GM12874 (cell line): ENCODE data around the gene EGFL8.

Experiments used
- TF ChIP-seq, protein P1 (sequence below): IDR thresholded peaks from 2 replicates; pipeline ENCODE4 v1.5.1; 2011; ENCODE audit warnings: low read depth, mild to moderate bottlenecking, control low read depth, low read length, moderate library complexity; ENCODE audit not compliant: insufficient read depth

The EGFL8 gene

DNA sequence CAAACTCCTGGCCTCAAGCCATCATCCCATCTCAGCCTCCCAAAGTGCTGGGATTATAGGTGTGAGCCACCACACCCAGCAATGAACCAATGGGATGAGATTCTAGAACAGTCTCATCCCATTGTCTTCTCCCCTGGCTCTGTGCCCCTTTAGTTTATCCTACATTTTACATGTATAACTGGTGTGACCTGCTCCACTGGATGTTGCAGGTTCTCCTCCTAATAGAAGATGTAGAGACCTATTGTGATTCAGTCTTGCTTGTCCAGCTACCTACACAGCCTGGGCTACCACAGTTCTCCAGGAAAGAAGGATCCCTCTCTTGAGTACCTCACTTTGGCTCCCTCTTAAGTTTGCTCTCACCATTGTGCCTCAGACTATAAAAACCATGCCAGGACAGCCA, 32.3 kb upstream of the EGFL8 start:
- TF ChIP-seq, protein P1, sequence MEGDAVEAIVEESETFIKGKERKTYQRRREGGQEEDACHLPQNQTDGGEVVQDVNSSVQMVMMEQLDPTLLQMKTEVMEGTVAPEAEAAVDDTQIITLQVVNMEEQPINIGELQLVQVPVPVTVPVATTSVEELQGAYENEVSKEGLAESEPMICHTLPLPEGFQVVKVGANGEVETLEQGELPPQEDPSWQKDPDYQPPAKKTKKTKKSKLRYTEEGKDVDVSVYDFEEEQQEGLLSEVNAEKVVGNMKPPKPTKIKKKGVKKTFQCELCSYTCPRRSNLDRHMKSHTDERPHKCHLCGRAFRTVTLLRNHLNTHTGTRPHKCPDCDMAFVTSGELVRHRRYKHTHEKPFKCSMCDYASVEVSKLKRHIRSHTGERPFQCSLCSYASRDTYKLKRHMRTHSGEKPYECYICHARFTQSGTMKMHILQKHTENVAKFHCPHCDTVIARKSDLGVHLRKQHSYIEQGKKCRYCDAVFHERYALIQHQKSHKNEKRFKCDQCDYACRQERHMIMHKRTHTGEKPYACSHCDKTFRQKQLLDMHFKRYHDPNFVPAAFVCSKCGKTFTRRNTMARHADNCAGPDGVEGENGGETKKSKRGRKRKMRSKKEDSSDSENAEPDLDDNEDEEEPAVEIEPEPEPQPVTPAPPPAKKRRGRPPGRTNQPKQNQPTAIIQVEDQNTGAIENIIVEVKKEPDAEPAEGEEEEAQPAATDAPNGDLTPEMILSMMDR = no peak

DNA sequence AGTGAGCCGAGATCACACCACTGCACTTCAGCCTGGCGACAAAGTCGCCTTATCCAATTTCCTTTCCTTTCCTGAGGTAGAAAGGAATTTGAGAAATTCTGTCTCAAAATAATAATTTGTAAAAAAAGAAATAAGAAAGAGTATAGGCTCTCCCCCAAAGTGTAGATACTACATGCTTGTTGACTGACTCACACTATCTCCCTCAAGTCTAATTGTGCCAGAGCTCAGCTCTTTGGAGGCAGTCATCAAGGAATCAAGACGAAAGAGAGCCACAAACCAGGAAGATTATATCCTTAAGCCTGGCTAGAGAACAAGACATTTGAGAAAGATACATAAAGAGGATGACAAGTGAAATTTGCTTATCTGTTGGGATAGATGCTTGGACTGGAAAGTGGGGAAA, 30.6 kb upstream of the EGFL8 start:
- TF ChIP-seq, protein P1 = no peak

DNA sequence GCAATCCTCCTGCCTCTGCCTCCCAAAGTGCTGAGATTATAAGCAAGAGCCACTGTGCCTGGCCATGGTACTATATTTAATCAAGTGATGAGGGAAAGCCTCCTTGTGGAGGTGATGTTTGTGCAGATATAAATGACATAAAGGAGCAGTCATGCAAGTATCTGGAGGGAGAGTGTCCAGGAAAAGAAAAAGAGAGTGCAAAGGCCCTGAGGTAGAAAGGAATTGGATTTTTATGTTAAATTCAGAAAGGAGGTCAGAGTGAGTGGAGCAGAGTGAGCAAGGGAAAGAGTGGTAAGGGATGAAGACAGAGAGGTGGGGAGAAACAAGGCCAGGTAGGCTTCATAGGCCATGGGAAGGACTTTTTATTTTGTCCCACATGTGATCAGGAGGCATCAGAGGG, 26.9 kb upstream of the EGFL8 start:
- TF ChIP-seq, protein P1 = no peak

DNA sequence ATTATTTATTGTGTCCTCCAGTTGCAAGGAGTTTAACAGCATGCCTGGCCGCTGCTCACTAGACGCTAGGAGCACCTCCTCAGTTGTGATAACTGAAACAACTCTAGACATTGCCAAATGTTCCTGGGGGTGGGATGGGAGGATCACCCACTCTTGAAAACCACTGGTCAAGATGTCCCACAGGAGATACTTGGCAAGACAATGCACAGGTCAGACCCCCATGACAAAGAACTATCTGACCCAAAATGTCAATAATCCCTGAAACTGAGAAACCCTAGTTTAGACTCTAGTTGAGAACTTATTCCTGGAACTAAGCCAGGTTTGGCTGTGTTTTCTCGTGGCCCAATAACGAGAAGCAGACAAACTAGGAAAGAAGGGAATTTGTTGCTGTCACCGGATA, 24.8 kb upstream of the EGFL8 start:
- TF ChIP-seq, protein P1 = no peak

DNA sequence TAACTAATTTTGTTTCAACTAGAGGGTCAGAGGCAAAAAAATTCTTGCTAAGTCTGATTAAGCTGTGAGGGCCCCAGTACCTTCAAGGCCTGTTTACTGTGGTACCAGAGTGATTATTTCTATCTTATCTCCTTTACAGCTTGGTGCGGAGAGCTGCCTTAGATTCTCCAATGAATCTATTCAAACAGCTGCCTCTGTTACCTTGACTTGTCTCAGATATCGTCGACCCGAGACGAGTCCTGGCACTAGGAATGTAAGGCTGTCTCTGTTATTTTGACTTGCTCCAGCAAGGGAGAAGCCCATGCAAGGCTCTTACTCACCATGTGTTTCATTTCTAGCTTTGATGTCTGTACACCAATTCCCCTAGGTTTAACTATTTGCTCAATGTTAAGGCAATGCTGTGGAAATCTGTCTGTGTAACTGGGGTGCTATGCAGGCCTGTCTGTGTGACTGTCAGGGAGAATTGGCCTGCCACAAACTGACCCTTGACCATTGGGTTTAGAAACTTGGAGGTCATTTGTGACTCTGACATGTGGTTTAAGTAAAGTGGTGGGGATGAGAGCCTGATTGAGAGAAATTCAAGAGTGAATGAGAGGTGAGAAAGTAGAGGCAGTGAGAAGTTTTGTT, 23.9 kb upstream of the EGFL8 start:
- TF ChIP-seq, protein P1 = no peak

DNA sequence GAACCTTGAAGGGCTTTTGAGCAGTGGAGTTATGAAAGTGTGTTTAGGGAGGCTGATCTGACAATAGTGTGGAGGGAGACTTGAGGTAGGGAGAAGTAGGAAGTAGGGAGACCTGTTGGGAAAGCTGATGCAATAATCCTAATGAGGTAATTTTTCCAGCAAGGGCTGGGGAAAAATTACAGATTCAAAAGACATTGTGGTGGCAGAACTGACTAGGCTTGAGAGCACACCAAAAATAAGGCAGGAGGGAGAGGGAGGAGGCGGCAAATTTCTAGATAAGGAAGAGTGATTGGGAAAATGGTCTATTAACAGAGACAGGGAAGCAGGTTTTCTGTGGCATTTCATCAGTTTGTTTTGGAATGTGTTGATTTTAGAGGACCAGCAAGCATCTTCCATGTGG, 18.1 kb upstream of the EGFL8 start:
- TF ChIP-seq, protein P1 = no peak

DNA sequence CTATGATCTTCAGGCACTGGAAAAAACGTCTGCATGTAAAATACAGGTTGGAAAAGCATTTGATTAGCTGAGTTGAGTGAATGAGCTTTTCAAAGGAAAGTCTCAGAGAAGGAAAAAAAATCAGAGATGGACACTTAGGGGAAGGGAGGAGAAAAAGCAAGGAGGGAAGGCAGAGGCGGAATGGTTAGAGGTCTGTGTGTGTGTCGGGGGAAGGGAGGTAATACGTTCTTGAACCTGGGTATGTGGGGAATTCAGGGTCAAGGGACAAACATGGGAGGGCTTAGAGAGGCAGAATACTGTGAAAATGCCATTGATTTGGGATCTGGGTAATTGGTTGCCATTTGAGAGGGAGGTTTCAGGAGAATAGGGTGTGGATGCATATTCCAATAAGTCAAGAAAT, 17.7 kb upstream of the EGFL8 start:
- TF ChIP-seq, protein P1 = no peak
